A549 (cell line): ENCODE results near the gene MAP3K2. TPM values are rescaled to one million over a fixed set of nuclear protein-coding genes. Genes with fewer than 3 reads are reported as not detected.

Source experiments
- ATAC-seq, 2 experiments: fragments of 200-7000 bp in 1 of 2; fragments of >200 bp in 1 of 2; cut with Nextera tagmentation in 1 of 2; cut with Tn5 transposase in 1 of 2; 3 replicates each; pipeline versions ENCODE4 v1.8.0 to v1.9.1; 2018 to 2020; ENCODE audit warnings: mild to moderate bottlenecking in 1 of 2, moderate library complexity in 1 of 2
- CTCF ChIA-PET: fragments of 300-600 bp; sonication (Branson Sonifier 250); formaldehyde crosslinking; extraction: SDS; loops from one replicate; lab custom pipeline; 2021; ENCODE audit warnings: antibody characterized with exemption, inconsistent platforms; lab: Yijun Ruan, JAX
- POLR2A ChIA-PET: fragments of 350-600 bp; formaldehyde crosslinking; extraction: SDS; loops from one replicate; lab custom pipeline; 2021; ENCODE audit warnings: antibody characterized with exemption, inconsistent platforms; lab: Yijun Ruan, JAX
- DNase-seq, 2 experiments: peaks; one replicate each; pipeline versions ENCODE4 v3.0.0 to v3.0.0-alpha.2; 2011 to 2016; ENCODE audit warnings: low read depth in 1 of 2, low spot score in 1 of 2
- FAIRE-seq: peaks from 2 replicates; lab custom pipeline; 2011; peaks lifted over from hg19 to GRCh38; lab: Jason Lieb, UNC
- H3K27ac ChIP-seq, 2 experiments: fragments of >200 bp; sonication (Bioruptor Twin); formaldehyde crosslinking; 3 replicates each; pipeline ENCODE4 v1.5.1; 2016 to 2017
- H3K4me1 ChIP-seq: fragments of >200 bp; sonication (Bioruptor Twin); formaldehyde crosslinking; 3 replicates; pipeline ENCODE4 v1.6.1; 2016
- H3K4me2 ChIP-seq: fragments of >200 bp; sonication (Bioruptor Twin); formaldehyde crosslinking; 3 replicates; pipeline ENCODE4 v1.6.1; 2016
- H3K4me3 ChIP-seq: fragments of >200 bp; sonication (Bioruptor Twin); formaldehyde crosslinking; 3 replicates; pipeline ENCODE4 v1.5.1; 2016
- H3K9me3 ChIP-seq: fragments of >200 bp; sonication (Bioruptor Twin); formaldehyde crosslinking; 3 replicates; pipeline ENCODE4 v1.6.1; 2016
- ATOH8 ChIP-seq: fragments of 250-450 bp; sonication (Bioruptor Pico); IDR thresholded peaks from 2 replicates; pipeline ENCODE4 v1.5.0; 2020; ENCODE audit warnings: low read depth, mild to moderate bottlenecking, moderate library complexity
- BCL3 ChIP-seq: fragments of >200 bp; sonication (Bioruptor Twin); formaldehyde crosslinking; IDR thresholded peaks from 3 replicates; pipeline ENCODE4 v1.6.1; 2016
- CEBPB ChIP-seq, 2 experiments: fragments of >200 bp in 1 of 2; sonication (Bioruptor Twin) in 1 of 2; formaldehyde crosslinking in 1 of 2; IDR thresholded peaks; 2 replicates each; pipeline ENCODE4 v1.6.1; 2012 to 2016
- CHD2 ChIP-seq: fragments of 150-350 bp; IDR thresholded peaks from 2 replicates; pipeline ENCODE4 v1.6.1; 2014; ENCODE audit warnings: low read length; ENCODE audit not compliant: partially characterized antibody
- CHD4 ChIP-seq: fragments of 200-600 bp; sonication (generic); IDR thresholded peaks from 2 replicates; pipeline ENCODE4 v1.6.1; 2016; ENCODE audit warnings: antibody characterized with exemption, mild to moderate bottlenecking, borderline replicate concordance
- EHMT2 ChIP-seq: fragments of 200-600 bp; sonication (generic); IDR thresholded peaks from 2 replicates; pipeline ENCODE4 v1.6.1; 2016; ENCODE audit warnings: antibody characterized with exemption, low read depth, mild to moderate bottlenecking, moderate library complexity
- GATA3 ChIP-seq: IDR thresholded peaks from 2 replicates; pipeline ENCODE4 v1.6.1; 2012; ENCODE audit warnings: borderline replicate concordance
- HDAC2 ChIP-seq: fragments of 200-600 bp; sonication (generic); IDR thresholded peaks from 2 replicates; pipeline ENCODE4 v1.6.1; 2016
- HEYL ChIP-seq: fragments of 250-450 bp; sonication (Bioruptor Pico); IDR thresholded peaks from 2 replicates; pipeline ENCODE4 v1.8.0; 2021; ENCODE audit warnings: mild to moderate bottlenecking, moderate library complexity
- MAFK ChIP-seq: fragments of 450-650 bp; IDR thresholded peaks from 2 replicates; pipeline ENCODE4 v1.6.1; 2014; ENCODE audit not compliant: partially characterized antibody
- NR3C1 ChIP-seq: fragments of >200 bp; sonication (Bioruptor Twin); formaldehyde crosslinking; IDR thresholded peaks from 3 replicates; pipeline ENCODE4 v1.6.1; 2017
- PHF8 ChIP-seq: fragments of 200-600 bp; sonication (generic); IDR thresholded peaks from 2 replicates; pipeline ENCODE4 v1.6.1; 2016; ENCODE audit warnings: low read depth, mild to moderate bottlenecking, antibody characterized with exemption, moderate library complexity, borderline replicate concordance
- POLR2AphosphoS2 ChIP-seq: conservative IDR thresholded peaks from 2 replicates; pipeline ENCODE4 v1.6.1; 2012; ENCODE audit warnings: low read length, improper control_type of control experiment, inconsistent platforms
- RAD21 ChIP-seq, 2 experiments: fragments of >200 bp in 1 of 2; sonication (Bioruptor Twin) in 1 of 2; formaldehyde crosslinking in 1 of 2; IDR thresholded peaks in 1 of 2; conservative IDR thresholded peaks in 1 of 2; 2 replicates in 1 of 2; 3 replicates in 1 of 2; pipeline ENCODE4 v1.6.1; 2012 to 2018; ENCODE audit warnings: inconsistent platforms in 1 of 2
- RCOR1 ChIP-seq: fragments of 150-350 bp; IDR thresholded peaks from 2 replicates; pipeline ENCODE4 v1.6.1; 2014; ENCODE audit warnings: antibody characterized with exemption, low read length, low read depth
- REST ChIP-seq: fragments of 200-600 bp; sonication (generic); IDR thresholded peaks from 2 replicates; pipeline ENCODE4 v1.6.1; 2016; ENCODE audit warnings: antibody characterized with exemption, mild to moderate bottlenecking, moderate library complexity
- TFCP2L1 ChIP-seq: fragments of 250-450 bp; sonication (Bioruptor Pico); IDR thresholded peaks from 2 replicates; pipeline ENCODE4 v1.5.0; 2021; ENCODE audit warnings: mild to moderate bottlenecking
- USF2 ChIP-seq: fragments of 450-650 bp; IDR thresholded peaks from 2 replicates; pipeline ENCODE4 v1.6.1; 2014; ENCODE audit warnings: antibody characterized with exemption
- ZFP36 ChIP-seq: fragments of 450-650 bp; IDR thresholded peaks from 2 replicates; pipeline ENCODE4 v1.6.1; 2014; ENCODE audit warnings: borderline replicate concordance; ENCODE audit not compliant: partially characterized antibody
- WGBS: methylation state at CpG from one replicate; pipeline ENCODE4 v1.1.6; 2017; ENCODE audit errors: missing lambda C conversion rate; 5-methylcytosine and 5-hydroxymethylcytosine counted together
- polyA plus RNA-seq, 4 experiments: library from polyadenylated mRNA; depleted of rRNA in 3 of 4; stranded (reverse); fragments of >200 nt; fragmentation: RNase III in 1 of 4; extraction: RNeasy Plus Mini Kit Qiagen cat#74134 plus additional on column Dnase treatment in 1 of 4; gene quantifications; 2 replicates in 3 of 4; 3 replicates in 1 of 4; pipeline ENCODE4 v1.2.3, GENCODE V29; 2011 to 2017

MAP3K2 gene
- polyA plus RNA-seq, 2 of the 4 experiments (the other 2 are of a cell fraction): 12.3 to 29.7 TPM

GRCh38 chr2:127261804-127262406, 125.9 kb downstream of the MAP3K2 start:
- H3K4me3 ChIP-seq: no peak overlapping the region
- POLR2A ChIA-PET: no interaction called here
- no peaks in the 10 kb centered on the region for H3K4me1 ChIP-seq
- H3K27ac ChIP-seq: no peak overlapping the region
- no peak overlapping the region for H3K4me2 ChIP-seq
- TF ChIP-seq RAD21 (conservative IDR thresholded peaks at IDR 0.05 in 1 of 2, IDR thresholded peaks at IDR 0.05 in 1 of 2) (no peak), CHD4 (no peak), ATOH8 (no peak), BCL3 (no peak), CHD2 (no peak), GATA3 (no peak), TFCP2L1 (CRISPR knock-in tag) (no peak), RCOR1 (no peak), POLR2AphosphoS2 (no peak), ZFP36 (no peak), REST (no peak), USF2 (no peak), NR3C1 (no peak), HEYL (no peak)
- ATAC-seq (no peak), DNase-seq (no peak), FAIRE-seq (no peak)
- WGBS: 90% methylated on average over 8 of the region's 8 CpGs
- CTCF ChIA-PET: no interaction called here
- no peaks in the 10 kb centered on the region for H3K9me3 ChIP-seq

- Histone ChIP-seq H3K4me1 (peaks cover 14% of the 10 kb centered on the region), H3K27ac (no peak overlapping the region), H3K9me3 (no peaks in the 10 kb centered on the region), H3K4me3 (no peak overlapping the region), H3K4me2 (no peak overlapping the region)
- TF ChIP-seq CEBPB (IDR thresholded peaks at IDR 0.05): no peak
- no peak for TF ChIP-seq MAFK
- no peak for TF ChIP-seq BCL3
- TF ChIP-seq RAD21 (conservative IDR thresholded peaks at IDR 0.05 in 1 of 2, IDR thresholded peaks at IDR 0.05 in 1 of 2): no peak
- no peak for TF ChIP-seq PHF8
- no peak for TF ChIP-seq EHMT2
- TF ChIP-seq HDAC2: no peak
- WGBS: 95% methylated on average over 5 of the region's 5 CpGs
- FAIRE-seq (no peak), DNase-seq (no peak), ATAC-seq (no peak; a peak in 1 of 6 replicates)
- CTCF ChIA-PET: interaction anchor here (0.6 to 2.2 kb wide), 4 partner anchors 26 to 220 kb away, joined by 3 to 5 read pairs (median 4); no protein-coding TSS in a partner anchor
- POLR2A ChIA-PET: no interaction called here
These were observed 128.4 kb downstream of the MAP3K2 start for GRCh38 chr2:127259355-127259754.
